ENCODE data around the gene COQ10A. TPM values are rescaled to one million over a fixed set of nuclear protein-coding genes. Genes with fewer than 3 reads are reported as not detected.
A peak's percentile ranks its signal among the peaks of the same experiment; 100 is the strongest.

COQ10A gene
- total and polyA plus RNA-seq, 2 of the 8 experiments (the other 6 are each of a cell fraction or from before 2014, with no cell fraction given), result 21.8 to 42.9 TPM

GRCh38 chr12:56266693-56267442 lies at the start of gene COQ10A (continued):
- TF ChIP-seq CHD7 (IDR thresholded peaks at IDR 0.05; ENCODE audit: insufficient replicate concordance, low read length), result no peak
- TF ChIP-seq RBBP5 (IDR thresholded peaks at IDR 0.05; ENCODE audit: borderline replicate concordance, low read depth, low read length), result peak; percentile 84; the same call in 1 of the 2 replicates
- no peak for TF ChIP-seq E2F6 (IDR thresholded peaks at IDR 0.05)
- peak; percentile 94 for TF ChIP-seq PHF8 (conservative IDR thresholded peaks at IDR 0.05; ENCODE audit: low read depth, low read length)
- TF ChIP-seq POLR2A (IDR thresholded peaks at IDR 0.05; ENCODE audit: control extremely low read depth in 1 of 2, low read depth in 2 of 2, low read length in 2 of 2), result peak; percentile 51 to 85
- TF ChIP-seq ATF3 (IDR thresholded peaks at IDR 0.05; ENCODE audit: insufficient read depth, low read depth, low read length), result no peak
- TF ChIP-seq RXRA (IDR thresholded peaks at IDR 0.05; ENCODE audit: insufficient read depth, low read depth, low read length), result no peak
- peak; percentile 76 for TF ChIP-seq POLR2AphosphoS5 (IDR thresholded peaks at IDR 0.05; ENCODE audit: low read depth, low read length)
- no peak for TF ChIP-seq POU5F1 (IDR thresholded peaks at IDR 0.05; ENCODE audit: low read depth, low read length)
